ENCODE measurements around the gene IL36B. TPM values are rescaled to one million over a fixed set of nuclear protein-coding genes. Genes with fewer than 3 reads are reported as not detected.

IL36B gene
- total and polyA plus RNA-seq, 9 of the 15 experiments (the other 6 are each of a cell fraction or from before 2014, with no cell fraction given) = not detected

DNA sequence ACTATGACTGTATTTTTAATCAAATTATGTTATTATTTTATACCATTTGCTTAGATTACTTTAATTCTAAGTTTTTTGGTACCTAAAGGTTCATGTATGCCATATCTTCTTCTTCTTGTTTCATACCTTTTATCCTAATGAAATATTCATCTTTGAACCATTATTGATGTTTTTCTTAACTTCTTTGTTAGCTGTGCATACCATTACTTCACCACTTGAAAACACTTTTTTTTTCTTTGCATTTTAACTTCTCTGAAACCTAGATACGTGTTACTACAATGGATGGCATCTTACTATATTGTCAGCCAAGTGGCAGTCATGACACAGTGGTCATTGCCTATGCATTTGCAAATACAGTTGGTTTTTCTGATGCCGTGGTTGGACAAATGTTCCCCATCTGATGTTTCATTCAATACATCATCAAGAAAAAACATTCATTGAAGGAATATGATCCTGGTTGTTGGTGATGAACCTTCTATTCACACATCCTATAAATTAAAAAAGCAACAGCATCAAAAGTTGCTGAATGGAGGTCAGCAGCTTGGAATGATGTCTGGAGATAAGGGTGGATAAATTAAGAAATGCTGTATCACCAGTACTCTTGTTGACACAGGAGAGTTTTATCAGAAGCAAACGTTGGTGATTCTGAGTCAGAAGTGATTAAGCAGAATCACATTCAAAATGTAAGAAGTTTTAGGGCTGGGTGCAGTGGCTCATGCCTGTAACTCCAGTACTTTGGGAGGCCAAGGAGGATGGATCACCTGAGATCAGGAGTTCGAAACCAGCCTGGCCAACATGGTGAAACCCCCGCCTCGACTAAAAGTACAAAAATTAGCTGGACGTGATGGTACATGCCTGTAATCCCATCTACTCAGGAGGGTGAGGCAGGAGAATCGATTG is 40.0 kb downstream of the IL36B start (continued):
- no peak; the same call in 1 of the 2 replicates for TF ChIP-seq NR4A1 (CRISPR knock-in tag; IDR thresholded peaks at IDR 0.05)
- TF ChIP-seq NR4A1 (tag; IDR thresholded peaks at IDR 0.05) = peak; percentile 23; the same call in 1 of the 2 replicates
- TF ChIP-seq, protein P1, sequence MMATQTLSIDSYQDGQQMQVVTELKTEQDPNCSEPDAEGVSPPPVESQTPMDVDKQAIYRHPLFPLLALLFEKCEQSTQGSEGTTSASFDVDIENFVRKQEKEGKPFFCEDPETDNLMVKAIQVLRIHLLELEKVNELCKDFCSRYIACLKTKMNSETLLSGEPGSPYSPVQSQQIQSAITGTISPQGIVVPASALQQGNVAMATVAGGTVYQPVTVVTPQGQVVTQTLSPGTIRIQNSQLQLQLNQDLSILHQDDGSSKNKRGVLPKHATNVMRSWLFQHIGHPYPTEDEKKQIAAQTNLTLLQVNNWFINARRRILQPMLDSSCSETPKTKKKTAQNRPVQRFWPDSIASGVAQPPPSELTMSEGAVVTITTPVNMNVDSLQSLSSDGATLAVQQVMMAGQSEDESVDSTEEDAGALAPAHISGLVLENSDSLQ (IDR thresholded peaks at IDR 0.05) = peak; percentile 72
- peak; percentile 92 for TF ChIP-seq HDAC2 (IDR thresholded peaks at IDR 0.05)
- peak; percentile 71 for TF ChIP-seq BCOR (IDR thresholded peaks at IDR 0.05)
- peak; percentile 84 for TF ChIP-seq EHMT2 (IDR thresholded peaks at IDR 0.05)
- TF ChIP-seq, protein P2, sequence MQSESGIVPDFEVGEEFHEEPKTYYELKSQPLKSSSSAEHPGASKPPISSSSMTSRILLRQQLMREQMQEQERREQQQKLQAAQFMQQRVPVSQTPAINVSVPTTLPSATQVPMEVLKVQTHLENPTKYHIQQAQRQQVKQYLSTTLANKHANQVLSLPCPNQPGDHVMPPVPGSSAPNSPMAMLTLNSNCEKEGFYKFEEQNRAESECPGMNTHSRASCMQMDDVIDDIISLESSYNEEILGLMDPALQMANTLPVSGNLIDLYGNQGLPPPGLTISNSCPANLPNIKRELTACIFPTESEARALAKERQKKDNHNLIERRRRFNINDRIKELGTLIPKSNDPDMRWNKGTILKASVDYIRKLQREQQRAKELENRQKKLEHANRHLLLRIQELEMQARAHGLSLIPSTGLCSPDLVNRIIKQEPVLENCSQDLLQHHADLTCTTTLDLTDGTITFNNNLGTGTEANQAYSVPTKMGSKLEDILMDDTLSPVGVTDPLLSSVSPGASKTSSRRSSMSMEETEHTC (IDR thresholded peaks at IDR 0.05) = peak; percentile 81
- TF ChIP-seq L3MBTL2 (IDR thresholded peaks at IDR 0.05) = peak; percentile 66; the same call in 1 of the 2 replicates
- TF ChIP-seq ZNF282 (CRISPR knock-in tag; IDR thresholded peaks at IDR 0.05) = no peak
- TF ChIP-seq PTBP1 (IDR thresholded peaks at IDR 0.05; ENCODE audit: low read depth, low read length) = no peak
- TF ChIP-seq ZNF668 (CRISPR knock-in tag; IDR thresholded peaks at IDR 0.05) = 0 out of 2 replicates have a peak, but pooled peaks have one; percentile 34
- TF ChIP-seq CHD4 (IDR thresholded peaks at IDR 0.05; ENCODE audit: insufficient read depth, insufficient replicate concordance, low read depth, low read length, poor library complexity, severe bottlenecking) = peak; percentile 33
- TF ChIP-seq ZNF696 (CRISPR knock-in tag; conservative IDR thresholded peaks at IDR 0.05) = no peak
- peak; percentile 88 for TF ChIP-seq MTA3 (IDR thresholded peaks at IDR 0.05; ENCODE audit: borderline replicate concordance)
- 0 out of 2 replicates have a peak, but pooled peaks have one; percentile 65 for TF ChIP-seq ZNF644 (tag; IDR thresholded peaks at IDR 0.05; ENCODE audit: low read depth)
- peak; percentile 99 for TF ChIP-seq MAFG (tag; conservative IDR thresholded peaks at IDR 0.05)
- TF ChIP-seq, protein P3, sequence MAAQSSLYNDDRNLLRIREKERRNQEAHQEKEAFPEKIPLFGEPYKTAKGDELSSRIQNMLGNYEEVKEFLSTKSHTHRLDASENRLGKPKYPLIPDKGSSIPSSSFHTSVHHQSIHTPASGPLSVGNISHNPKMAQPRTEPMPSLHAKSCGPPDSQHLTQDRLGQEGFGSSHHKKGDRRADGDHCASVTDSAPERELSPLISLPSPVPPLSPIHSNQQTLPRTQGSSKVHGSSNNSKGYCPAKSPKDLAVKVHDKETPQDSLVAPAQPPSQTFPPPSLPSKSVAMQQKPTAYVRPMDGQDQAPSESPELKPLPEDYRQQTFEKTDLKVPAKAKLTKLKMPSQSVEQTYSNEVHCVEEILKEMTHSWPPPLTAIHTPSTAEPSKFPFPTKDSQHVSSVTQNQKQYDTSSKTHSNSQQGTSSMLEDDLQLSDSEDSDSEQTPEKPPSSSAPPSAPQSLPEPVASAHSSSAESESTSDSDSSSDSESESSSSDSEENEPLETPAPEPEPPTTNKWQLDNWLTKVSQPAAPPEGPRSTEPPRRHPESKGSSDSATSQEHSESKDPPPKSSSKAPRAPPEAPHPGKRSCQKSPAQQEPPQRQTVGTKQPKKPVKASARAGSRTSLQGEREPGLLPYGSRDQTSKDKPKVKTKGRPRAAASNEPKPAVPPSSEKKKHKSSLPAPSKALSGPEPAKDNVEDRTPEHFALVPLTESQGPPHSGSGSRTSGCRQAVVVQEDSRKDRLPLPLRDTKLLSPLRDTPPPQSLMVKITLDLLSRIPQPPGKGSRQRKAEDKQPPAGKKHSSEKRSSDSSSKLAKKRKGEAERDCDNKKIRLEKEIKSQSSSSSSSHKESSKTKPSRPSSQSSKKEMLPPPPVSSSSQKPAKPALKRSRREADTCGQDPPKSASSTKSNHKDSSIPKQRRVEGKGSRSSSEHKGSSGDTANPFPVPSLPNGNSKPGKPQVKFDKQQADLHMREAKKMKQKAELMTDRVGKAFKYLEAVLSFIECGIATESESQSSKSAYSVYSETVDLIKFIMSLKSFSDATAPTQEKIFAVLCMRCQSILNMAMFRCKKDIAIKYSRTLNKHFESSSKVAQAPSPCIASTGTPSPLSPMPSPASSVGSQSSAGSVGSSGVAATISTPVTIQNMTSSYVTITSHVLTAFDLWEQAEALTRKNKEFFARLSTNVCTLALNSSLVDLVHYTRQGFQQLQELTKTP (IDR thresholded peaks at IDR 0.05; ENCODE audit: low read depth in 1 of 2, partially characterized antibody in 2 of 2) = peak; percentile 31 to 90
- TF ChIP-seq, protein P4, sequence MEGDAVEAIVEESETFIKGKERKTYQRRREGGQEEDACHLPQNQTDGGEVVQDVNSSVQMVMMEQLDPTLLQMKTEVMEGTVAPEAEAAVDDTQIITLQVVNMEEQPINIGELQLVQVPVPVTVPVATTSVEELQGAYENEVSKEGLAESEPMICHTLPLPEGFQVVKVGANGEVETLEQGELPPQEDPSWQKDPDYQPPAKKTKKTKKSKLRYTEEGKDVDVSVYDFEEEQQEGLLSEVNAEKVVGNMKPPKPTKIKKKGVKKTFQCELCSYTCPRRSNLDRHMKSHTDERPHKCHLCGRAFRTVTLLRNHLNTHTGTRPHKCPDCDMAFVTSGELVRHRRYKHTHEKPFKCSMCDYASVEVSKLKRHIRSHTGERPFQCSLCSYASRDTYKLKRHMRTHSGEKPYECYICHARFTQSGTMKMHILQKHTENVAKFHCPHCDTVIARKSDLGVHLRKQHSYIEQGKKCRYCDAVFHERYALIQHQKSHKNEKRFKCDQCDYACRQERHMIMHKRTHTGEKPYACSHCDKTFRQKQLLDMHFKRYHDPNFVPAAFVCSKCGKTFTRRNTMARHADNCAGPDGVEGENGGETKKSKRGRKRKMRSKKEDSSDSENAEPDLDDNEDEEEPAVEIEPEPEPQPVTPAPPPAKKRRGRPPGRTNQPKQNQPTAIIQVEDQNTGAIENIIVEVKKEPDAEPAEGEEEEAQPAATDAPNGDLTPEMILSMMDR (IDR thresholded peaks at IDR 0.05 in 2 of 3, conservative IDR thresholded peaks at IDR 0.05 in 1 of 3; ENCODE audit: insufficient read depth in 2 of 3, low read depth in 1 of 3, low read length in 3 of 3) = 0 out of 6 replicates have a peak, but pooled peaks of 1 of the 3 experiments have one; percentile 8
- peak; percentile 93 for TF ChIP-seq RNF2 (IDR thresholded peaks at IDR 0.05)
- TF ChIP-seq PML (IDR thresholded peaks at IDR 0.05; ENCODE audit: low read length) = peak; percentile 93
